Measurements from ENCODE around the gene TNS1. TPM values are rescaled to one million over a fixed set of nuclear protein-coding genes. Genes with fewer than 3 reads are reported as not detected.

TNS1 gene
- total and polyA plus RNA-seq, 2 donors (not counting 1 experiment from before 2014, with no cell fraction given): 0.10 to 0.86 TPM

GRCh38 chr2:217776631-217777030, 226.2 kb downstream of the TNS1 start:
- no peaks in the 10 kb centered on the region for H4K20me1 ChIP-seq (ENCODE audit: control insufficient read depth, insufficient read depth, low read length, poor library complexity, severe bottlenecking)
- Mint-ChIP-seq H3K4me3 (no peak overlapping the region), H3K4me1 (no peaks in the 10 kb centered on the region), H3K27me3 (no peaks in the 10 kb centered on the region), H3K9me3 (ENCODE audit: insufficient read depth) (no peaks in the 10 kb centered on the region), H3K27ac (no peak overlapping the region)
- DNase-seq: no peak
- no peak overlapping the region for H3K4me2 ChIP-seq (replicated peaks; ENCODE audit: low read depth, low read length, poor library complexity, severe bottlenecking)
- H3K36me3 ChIP-seq (replicated peaks in 1 of 2; ENCODE audit: control extremely low read depth in 1 of 2, control insufficient read depth in 1 of 2, extremely low read depth in 1 of 2, insufficient read depth in 2 of 2, low read length in 1 of 2): no peaks in the 10 kb centered on the region
- H3K9me3 ChIP-seq (ENCODE audit: control extremely low read depth in 1 of 3, control insufficient read depth in 2 of 3, insufficient read depth in 1 of 3, low read length in 2 of 3): no peaks in the 10 kb centered on the region
- no peak overlapping the region for H2AFZ ChIP-seq (ENCODE audit: insufficient read depth, low read depth, low read length, poor library complexity, severe bottlenecking)
- intact Hi-C loops (cut with micrococcal nuclease): no loop called here
- no peak for TF ChIP-seq CTCF (IDR thresholded peaks at IDR 0.05)
- no peak for TF ChIP-seq EZH2 (IDR thresholded peaks at IDR 0.05; ENCODE audit: borderline replicate concordance, insufficient read depth, low read depth, low read length, poor library complexity, severe bottlenecking)
- ATAC-seq (ENCODE audit: low read depth): no peak
- no peak overlapping the region for H3K4me3 ChIP-seq (ENCODE audit: control extremely low read depth in 1 of 5, extremely low read depth in 1 of 5, insufficient read depth in 1 of 5, low read depth in 2 of 5, low read length in 4 of 5)
- H3K79me2 ChIP-seq (ENCODE audit: control insufficient read depth, insufficient read depth, low read length): no peaks in the 10 kb centered on the region
- no peak overlapping the region for H3K27ac ChIP-seq (ENCODE audit: low read length in 2 of 2)
- H3K9ac ChIP-seq (ENCODE audit: low read length): no peak overlapping the region
- CTCF ChIA-PET: interaction anchor here (8.8 kb wide), 1 partner anchor 12 kb away, joined by 87 read pairs; no protein-coding TSS in a partner anchor
- no peaks in the 10 kb centered on the region for H3K4me1 ChIP-seq (ENCODE audit: control insufficient read depth in 2 of 2, insufficient read depth in 2 of 2, low read length in 2 of 2)
- POLR2A ChIA-PET: no interaction called here
- H3K27me3 ChIP-seq (replicated peaks in 1 of 4; ENCODE audit: control extremely low read depth in 1 of 4, control insufficient read depth in 3 of 4, insufficient read depth in 4 of 4, low read length in 3 of 4): peaks cover 0 to 2% (median 0%) of the 10 kb centered on the region in 4 experiments

- Mint-ChIP-seq H3K27ac (no peak overlapping the region), H3K4me1 (no peaks in the 10 kb centered on the region), H3K27me3 (peaks cover under 1% of the 10 kb centered on the region), H3K9me3 (ENCODE audit: insufficient read depth) (no peaks in the 10 kb centered on the region), H3K4me3 (no peak overlapping the region)
- Histone ChIP-seq H3K36me3 (replicated peaks in 1 of 2; ENCODE audit: control extremely low read depth in 1 of 2, control insufficient read depth in 1 of 2, extremely low read depth in 1 of 2, insufficient read depth in 2 of 2, low read length in 1 of 2) (no peaks in the 10 kb centered on the region), H3K27ac (ENCODE audit: low read length in 2 of 2) (no peak overlapping the region), H3K9me3 (ENCODE audit: control extremely low read depth in 1 of 3, control insufficient read depth in 2 of 3, insufficient read depth in 1 of 3, low read length in 2 of 3) (no peaks in the 10 kb centered on the region), H2AFZ (ENCODE audit: insufficient read depth, low read depth, low read length, poor library complexity, severe bottlenecking) (no peak overlapping the region), H3K9ac (ENCODE audit: low read length) (no peak overlapping the region), H3K79me2 (ENCODE audit: control insufficient read depth, insufficient read depth, low read length) (no peaks in the 10 kb centered on the region), H3K4me1 (ENCODE audit: control insufficient read depth in 2 of 2, insufficient read depth in 2 of 2, low read length in 2 of 2) (no peaks in the 10 kb centered on the region), H4K20me1 (ENCODE audit: control insufficient read depth, insufficient read depth, low read length, poor library complexity, severe bottlenecking) (no peaks in the 10 kb centered on the region), H3K27me3 (replicated peaks in 1 of 4; ENCODE audit: control extremely low read depth in 1 of 4, control insufficient read depth in 3 of 4, insufficient read depth in 4 of 4, low read length in 3 of 4) (peaks cover 0 to 2% (median 0%) of the 10 kb centered on the region in 4 experiments), H3K4me3 (ENCODE audit: control extremely low read depth in 1 of 5, extremely low read depth in 1 of 5, insufficient read depth in 1 of 5, low read depth in 2 of 5, low read length in 4 of 5) (no peak overlapping the region), H3K4me2 (replicated peaks; ENCODE audit: low read depth, low read length, poor library complexity, severe bottlenecking) (no peak overlapping the region)
- 95% methylated on average over 2 of the region's 4 CpGs for WGBS (ENCODE audit: insufficient coverage)
- ATAC-seq (ENCODE audit: low read depth): no peak
- no peak for DNase-seq
- TF ChIP-seq EZH2 (IDR thresholded peaks at IDR 0.05; ENCODE audit: borderline replicate concordance, insufficient read depth, low read depth, low read length, poor library complexity, severe bottlenecking): no peak
- TF ChIP-seq CTCF (IDR thresholded peaks at IDR 0.05): no peak
- CTCF ChIA-PET: interaction anchor here (8.8 kb wide), 1 partner anchor 13 kb away, joined by 87 read pairs; no protein-coding TSS in a partner anchor
- intact Hi-C loops (cut with micrococcal nuclease): no loop called here
- POLR2A ChIA-PET: no interaction called here
These were observed 226.8 kb downstream of the TNS1 start for GRCh38 chr2:217775920-217776503.

All from B cell (primary cell).